HG03103 (cell line): ENCODE data around the gene TMEM233.
"Not testable (repeated sequence)": the region's sequence is repeated elsewhere in the genome, so short reads cannot be mapped to it uniquely, and the experiment has no call there.

Source experiments
- ATAC-seq: cut with Tn5 transposase; IDR thresholded peaks from one replicate; pipeline ENCODE4 v1.9.1; 2021; ENCODE audit warnings: low read depth; ENCODE audit not compliant: unreplicated experiment

The TMEM233 gene

DNA sequence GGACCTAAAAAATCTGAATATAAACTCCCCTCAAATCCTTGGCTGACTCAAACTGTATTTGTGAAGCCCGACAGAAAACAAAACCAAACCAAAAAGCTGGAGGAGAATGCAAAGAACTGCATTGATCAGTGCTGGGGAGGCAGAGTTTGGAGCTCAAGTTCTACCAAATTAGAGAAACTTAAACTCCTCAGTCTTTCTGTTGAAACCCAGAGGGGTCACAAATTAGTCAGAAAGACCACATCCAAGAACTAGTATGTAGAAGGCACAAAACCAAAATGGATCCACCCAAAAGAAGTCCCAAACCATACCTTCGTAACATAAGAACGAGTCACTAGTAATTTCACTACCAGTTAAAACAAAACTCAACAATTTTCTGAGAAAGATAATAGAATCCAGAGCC lies 59.1 kb downstream of the TMEM233 start:
- ATAC-seq, result no peak

DNA sequence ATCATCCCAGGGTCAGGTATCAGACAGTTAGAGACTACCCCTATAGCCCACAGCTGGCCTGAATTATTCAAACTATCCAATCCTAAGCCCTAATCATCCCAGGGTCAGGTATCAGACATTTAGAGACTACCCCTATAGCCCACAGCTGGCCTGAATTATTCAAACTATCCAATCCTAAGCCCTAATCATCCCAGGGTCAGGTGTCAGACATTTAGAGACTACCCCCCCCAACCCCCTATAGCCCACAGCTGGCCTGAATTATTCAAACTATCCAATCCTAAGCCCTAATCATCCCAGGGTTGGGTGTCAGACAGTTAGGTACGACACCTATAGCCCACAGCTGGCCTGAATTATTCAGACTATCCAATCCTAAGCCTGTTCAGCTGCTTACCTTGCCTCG lies 63.4 kb downstream of the TMEM233 start:
- not testable (repeated sequence) for ATAC-seq

DNA sequence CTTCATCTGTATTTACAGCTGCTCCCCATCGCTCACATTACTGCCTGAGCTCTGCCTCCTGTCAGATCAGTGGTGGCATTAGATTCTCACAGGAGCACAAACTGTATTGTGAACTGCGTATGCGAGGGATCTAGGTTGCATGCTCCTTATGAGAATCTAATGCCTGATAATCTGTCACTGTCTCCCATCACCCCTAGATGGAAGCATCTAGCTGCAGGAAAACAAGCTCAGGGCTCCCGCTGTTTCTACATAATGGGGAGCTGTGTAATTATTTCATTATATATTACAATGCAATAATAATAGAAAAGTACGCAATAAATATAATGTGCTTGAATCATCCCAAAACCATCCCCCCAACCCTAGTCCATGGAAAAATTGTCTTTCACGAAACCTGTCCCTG lies 64.6 kb downstream of the TMEM233 start:
- not testable (repeated sequence) for ATAC-seq

DNA sequence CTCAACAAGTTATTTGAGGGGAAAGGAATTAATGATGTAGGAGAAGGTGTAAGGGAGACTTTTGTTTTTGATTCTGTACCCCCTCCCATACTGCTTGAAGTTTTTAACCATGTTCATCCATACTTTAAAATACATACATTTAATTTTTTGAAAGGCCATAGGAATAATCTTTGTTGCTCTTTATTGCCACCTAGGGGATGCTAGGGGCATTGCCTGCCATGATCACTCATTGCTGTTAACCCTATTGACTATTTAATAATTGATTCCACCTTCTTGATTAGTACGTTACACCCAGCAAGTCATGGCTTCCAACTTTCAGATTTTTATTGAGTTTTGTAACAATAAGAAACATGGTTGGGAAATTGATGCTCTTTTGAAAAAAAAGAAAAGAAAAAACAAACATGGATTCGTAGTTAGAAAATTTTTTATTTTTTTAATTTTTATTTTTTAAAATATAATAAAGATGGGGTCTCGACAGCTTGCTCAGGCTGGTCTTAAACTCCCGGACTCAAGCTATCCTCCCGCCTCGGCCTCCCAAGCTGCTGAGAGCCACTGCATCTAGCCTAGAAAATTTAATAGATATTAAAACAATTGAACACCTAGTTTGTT lies 65.8 kb downstream of the TMEM233 start:
- ATAC-seq, result peak; percentile 56

DNA sequence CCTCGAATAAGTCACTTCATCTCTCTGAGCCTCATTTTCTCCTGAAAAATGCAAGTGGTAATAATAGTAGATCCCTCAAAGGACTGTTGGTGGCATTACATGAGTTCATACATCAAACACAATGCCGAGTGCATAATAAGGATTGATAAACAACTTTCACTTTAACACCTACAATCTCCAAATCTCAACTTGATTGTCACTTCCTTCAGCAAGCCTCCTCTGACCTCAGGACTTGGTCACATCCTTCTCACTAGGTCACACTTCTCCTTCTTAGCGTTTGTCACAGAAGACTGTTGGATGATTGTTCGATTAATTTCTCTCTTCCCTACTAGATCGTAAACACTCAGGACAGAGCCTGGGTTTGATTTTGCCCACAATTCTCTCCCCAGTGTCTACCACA lies 66.5 kb downstream of the TMEM233 start:
- no peak for ATAC-seq

DNA sequence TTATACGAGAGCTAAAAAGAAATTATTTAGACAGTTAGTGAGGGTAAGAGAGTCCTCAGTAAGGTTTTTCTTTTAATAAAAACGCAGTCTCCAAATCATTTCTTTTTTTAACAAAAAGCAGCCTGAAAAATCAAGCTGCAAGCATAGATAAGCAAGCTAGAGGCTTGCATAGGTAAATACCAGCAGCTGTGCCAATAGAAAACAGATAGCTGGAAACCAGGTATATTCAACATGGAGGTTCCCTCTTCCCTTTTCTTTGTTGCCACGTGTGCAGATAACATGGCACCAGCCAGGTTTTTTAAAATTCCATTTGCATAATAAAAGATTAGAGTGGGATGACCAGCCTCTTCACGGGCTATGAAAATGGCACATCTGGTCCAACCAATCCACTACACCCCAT lies 68.3 kb downstream of the TMEM233 start:
- no peak for ATAC-seq

DNA sequence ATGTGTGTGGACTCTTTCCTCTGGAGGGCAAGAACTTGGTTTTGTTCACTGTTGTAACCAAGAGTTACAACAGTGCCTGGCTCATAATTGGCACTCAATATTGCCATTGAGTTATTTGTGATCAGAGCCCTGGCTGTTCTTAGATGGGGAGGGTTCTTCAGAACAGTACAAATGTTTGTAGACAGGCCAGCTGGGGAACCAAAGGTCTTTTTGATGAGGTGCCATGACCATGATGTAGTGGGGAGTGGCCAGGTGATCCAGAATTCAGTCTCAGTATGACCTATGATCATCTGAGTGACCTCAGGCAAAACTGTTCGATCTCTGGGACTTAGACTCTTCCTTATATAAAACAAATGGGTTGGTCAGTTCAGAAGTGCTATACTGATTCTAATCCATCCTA lies 71.1 kb downstream of the TMEM233 start:
- ATAC-seq, result no peak

DNA sequence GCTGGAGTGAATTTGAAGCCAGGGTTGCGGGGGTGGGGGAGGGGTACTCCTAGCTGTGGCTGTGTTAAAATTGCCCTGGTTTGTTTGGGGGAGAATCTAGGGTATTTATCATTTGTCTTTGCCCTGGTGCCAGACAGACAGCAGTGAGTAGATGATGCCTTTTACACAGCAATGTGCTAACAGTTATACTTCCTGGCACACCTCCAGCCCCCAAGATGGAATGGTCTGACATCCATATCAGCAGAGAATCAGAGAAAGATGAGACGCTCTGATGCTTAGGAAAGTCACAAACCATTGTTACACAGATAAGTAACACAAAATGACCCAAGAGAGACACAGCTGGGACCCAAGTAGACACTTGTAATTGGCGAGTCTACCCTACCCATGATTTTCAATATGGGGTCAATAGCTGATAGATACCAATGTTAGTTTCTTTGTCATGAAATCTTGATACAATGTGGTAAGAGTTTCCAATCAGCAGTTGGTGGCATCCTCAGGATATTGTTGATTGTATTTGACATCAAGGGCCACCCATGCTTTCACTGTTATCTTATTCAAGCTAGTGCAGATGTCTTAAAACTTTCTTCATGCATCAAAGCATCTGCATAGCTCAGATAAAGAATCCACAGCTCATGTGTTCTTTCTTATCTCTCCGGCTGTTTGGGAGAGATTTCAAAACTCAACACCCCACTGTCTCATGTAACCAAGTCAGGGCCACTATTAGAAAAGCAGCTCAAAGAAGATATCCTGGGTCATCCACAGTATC lies 71.8 kb downstream of the TMEM233 start:
- no peak for ATAC-seq

DNA sequence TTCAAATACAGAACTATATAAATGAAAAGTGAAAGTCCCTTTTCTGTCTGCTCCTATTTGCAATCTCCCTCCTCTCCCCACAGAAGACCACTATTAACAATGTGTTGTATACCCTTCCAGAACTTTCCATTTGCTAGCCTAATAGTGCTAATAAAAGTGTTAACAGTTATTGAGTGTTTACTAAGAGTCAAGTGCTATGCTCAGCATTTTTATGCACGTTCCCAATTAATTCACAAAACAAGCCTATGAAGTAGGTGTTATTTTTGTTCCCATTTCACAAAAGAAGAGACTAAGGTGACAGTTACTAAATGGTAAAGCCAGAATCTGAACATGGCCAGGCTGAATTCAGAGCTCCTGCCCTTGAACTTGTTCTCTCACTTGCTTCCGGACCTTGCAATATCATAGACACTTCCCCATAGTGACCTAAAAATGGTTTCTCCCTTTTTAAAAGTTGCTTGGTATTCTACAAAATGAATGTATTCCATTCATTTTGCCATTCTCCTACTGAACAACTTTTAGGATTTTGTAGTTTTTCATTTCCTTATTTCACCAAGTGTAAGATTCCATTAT lies 72.7 kb downstream of the TMEM233 start:
- no peak for ATAC-seq

DNA sequence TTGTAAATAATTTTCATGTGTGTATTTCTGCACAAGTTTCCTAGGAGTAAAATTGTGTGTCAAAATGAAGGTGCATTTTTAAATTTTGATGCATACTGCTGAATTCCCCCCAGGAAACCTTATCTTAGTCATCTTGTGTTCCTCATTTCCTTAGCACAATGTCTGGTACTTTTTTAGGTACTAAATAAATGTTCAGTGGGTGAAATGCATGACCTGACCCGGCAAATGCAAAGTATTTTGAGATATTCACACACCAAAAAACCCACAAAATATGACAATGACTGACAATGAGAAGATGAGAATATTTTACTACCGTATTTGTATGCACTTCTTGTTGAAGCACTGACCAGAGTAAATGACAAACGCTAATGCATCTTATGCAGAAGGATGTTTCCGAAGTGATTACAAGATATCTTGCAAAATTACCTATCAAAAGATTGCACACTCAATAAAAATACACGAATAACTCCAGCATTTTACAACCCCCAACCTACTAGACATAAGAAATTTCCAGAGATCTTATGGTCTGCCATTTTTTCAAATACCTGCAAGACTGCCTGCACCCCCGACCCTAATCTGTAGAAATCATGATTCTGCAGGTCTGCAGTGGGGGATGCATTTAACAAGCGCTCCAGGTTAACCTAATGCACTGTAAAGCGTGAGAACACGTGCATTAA lies 73.5 kb downstream of the TMEM233 start:
- ATAC-seq, result no peak

DNA sequence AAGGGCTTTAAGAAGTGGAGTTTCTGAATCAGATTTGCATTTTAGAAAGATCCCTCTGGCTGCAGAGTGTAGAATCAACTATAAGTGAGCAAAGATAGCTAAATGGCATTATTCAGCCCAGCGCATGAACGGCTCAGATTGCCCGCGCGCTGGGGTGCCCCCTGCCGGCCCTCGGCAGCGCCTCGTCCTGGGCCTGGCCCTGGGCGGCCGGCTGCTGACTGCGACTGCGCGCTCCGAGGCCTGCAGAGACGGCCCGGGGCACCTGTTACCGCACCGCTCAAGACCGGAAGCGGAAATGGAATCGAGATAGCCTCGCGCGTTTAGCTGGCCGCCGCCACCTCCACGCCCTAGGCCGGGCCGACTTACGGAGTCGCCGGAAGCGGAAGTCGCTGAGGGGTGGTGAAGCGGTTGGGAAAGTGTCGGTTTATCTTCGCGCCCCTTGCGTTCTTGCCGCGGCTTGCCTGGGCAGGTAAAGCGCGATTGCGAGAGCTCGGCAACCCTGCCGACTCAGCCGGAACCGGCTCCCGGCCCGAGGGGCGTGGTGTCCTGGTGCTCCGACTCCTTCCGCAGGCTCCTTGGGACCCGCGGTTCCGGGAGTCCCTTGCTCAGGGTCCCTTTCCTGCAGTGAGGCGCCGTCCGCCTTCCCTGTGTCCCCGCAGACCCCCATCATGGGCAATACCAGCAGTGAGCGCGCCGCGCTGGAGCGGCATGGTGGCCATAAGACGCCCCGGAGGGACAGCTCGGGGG lies 74.2 kb downstream of the TMEM233 start, which contains the start of gene PRKAB1:
TSS of gene PRKAB1 (plus strand) at position 557 of the 747 bp plus-strand sequence. CDS start at position 669, 112 bp downstream.
- ATAC-seq, result peak; percentile 84

DNA sequence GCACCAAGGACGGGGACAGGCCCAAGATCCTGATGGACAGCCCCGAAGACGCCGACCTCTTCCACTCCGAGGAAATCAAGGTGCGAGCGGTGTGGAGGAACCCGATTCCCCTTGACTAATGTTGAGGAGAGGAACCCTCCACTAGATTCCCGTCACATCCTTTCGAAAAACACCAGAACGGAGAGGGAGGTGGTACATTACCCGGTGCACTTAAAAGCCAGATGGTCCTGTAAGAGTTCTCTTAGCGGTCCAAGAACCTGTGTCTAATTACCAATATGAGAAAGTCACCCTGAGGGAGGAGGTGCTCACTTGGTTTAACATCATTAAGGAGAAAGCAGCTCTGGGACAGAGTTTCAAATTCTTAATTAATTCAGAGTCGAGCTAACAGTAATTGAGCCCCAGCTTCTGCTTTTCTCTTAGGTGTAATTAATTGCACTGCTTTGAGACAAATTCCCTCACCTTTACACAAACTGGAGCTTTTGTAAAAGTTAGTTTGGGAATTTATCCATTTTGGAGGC lies 74.8 kb downstream of the TMEM233 start:
- no peak for ATAC-seq

DNA sequence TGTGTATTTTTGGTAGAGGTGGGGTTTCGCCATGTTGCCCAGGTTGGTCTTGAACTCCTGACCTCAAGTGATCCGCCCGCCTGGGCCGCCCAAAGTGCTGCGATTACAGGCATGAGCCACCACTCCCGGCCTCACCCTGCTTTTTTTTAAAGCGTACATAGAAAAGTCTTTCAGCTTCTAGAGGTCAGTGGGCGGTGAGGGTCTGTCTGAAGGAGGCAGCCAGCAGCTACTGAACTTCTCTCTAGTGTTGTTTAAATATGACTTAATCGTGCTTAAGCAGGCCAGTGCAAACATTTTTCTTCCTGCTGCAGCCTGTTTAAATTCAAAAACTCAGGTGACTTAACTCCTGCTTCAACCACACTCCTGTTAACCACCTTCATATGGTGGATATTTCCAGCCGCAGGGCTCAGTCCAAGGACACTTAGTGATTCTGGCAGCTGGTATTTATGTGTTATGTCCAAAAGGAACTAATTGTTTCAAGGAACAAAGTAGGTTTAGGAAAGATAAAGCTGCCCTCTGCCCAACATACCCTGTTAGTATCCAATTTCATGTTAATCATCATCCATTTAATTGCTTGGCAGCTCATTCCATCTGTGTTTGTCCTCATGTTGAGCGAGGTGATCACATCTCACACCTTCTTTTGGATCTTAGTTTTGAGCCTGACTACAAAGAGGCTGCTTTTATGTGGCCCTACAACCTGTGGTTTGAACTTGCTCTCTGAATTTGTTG lies 76.3 kb downstream of the TMEM233 start:
- no peak for ATAC-seq

DNA sequence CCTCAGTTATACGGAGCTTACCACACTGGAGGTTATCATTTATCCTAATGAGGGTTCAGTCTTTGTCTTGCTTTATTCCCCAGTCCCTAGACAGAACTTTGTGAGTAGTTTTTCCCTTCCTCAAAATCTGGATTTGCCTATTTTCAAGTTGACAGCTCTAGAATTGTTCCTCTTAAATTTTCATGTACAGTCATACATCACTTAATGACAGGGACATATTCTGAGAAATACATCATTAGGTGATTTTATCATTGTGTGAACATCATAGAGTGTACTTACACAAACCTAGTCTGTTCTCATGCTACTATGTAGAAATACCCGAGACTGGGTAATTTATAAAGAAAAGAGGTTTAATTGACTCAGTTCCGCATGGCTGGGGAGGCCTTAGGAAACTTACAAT lies 77.5 kb downstream of the TMEM233 start:
- no peak for ATAC-seq

DNA sequence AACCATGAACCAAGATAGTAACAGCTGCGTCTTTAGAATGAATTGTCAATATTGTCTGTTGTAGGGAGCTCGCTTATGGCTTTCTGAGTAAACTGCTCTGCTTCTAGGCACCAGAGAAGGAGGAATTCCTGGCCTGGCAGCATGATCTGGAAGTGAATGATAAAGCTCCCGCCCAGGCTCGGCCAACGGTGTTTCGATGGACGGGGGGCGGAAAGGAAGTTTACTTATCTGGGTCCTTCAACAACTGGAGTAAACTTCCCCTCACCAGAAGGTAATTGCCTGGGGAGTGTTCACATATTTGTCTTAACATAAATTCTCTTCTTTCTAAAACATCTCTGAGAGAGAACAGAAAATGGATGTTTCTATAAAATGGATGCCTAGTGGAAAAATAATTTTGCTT lies 78.6 kb downstream of the TMEM233 start:
- ATAC-seq, result no peak

DNA sequence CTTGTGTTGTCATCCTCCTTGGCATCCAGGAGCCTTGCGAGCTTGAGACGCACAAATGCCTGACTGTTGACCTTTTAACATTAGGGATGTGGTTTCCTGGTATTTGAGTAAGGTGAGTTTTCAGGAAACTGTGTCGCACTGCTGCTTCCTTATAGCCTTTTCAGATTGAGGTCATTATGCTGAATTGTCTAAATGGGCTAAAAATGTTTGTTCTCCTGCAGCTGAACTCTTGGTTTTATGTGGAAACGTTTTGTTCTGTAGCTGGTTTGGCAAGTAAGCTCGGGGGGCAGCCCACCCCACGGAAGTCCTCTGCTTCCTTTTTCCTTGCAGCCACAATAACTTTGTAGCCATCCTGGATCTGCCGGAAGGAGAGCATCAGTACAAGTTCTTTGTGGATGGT lies 80.1 kb downstream of the TMEM233 start:
- no peak for ATAC-seq

DNA sequence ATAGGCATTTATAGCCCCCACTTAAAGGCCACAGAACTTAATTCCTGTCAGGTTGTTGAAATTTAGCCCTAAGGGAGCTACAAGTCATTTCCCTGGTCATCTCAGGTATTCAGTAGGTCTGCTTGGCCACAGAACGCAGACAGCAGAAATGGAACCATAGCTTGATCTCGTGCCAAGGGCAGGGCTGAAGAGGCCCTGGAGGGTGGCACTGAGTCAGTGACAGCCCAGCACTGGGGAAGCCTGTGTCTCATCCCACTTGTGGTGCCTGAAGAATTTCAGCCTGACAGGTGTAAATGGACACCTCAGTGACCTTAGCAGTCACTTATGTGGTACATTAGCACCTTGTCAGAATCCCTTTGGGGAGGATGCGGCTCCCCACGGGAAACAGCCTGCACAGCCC lies 81.0 kb downstream of the TMEM233 start:
- ATAC-seq, result no peak

DNA sequence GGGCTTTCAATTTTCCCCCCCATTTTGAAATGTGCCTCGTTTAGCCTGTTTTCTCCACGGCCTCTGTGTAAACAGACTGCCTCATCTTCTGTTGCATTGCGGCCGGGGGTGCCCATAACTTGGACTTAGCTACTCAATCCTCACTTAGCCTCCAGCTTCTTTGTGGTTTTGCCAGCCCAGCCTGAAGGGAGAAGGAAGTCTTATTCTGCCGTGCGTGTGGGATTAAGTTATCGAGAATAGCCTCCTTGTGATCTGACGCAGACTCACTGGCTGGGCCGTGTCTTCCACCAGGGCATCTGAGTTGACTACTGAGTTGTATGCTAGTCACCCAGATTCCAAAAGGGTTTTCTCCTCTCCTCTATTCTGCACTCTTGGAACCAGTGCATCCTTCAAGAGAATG lies 82.4 kb downstream of the TMEM233 start:
- ATAC-seq, result no peak

DNA sequence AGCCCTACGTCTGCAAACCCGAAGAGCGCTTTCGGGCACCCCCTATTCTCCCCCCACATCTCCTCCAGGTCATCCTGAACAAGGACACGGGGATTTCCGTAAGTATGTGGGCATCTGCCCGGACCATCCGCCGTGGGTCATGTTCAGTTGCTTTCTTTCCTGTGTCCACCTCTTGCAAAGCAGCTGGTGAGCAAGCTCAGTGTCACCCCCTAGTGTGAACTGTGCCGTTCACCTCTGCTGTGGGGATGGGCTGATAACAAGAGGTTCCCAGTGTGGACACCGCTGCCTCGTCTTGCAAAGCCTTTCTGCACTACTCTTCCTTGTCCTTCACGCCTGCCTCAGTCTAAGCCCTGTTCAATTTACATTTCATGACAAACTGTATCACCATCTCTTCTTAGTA lies 83.0 kb downstream of the TMEM233 start:
- no peak for ATAC-seq

DNA sequence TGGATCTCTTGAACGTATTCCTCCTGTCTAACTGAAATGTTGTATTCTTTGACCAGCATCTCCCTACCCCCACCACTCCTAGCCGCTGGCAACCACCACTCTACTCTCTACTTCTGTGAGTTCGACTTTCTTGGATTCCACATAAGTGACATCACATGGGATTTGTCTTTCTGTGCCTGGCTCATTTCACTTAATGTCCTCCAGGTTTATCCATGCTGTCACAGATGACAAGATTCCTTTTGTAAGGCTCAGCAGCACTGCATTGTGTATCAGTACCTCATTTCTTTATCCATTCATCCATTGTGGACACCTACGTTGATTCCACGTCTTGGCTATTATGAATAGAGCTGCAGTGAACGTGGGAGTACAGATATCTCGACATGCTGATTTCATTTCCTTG lies 84.9 kb downstream of the TMEM233 start:
- no peak for ATAC-seq
